ENCODE data around the gene LCLAT1.

- TF ChIP-seq CTCF (IDR thresholded peaks at IDR 0.05) (no peak), POLR2A (IDR thresholded peaks at IDR 0.05) (no peak)
Observed at GRCh38 chr2:30486655-30487054, 39.6 kb downstream of the LCLAT1 start.

Data from thyroid gland (tissue), 4 donors.